Heart right ventricle (tissue), 16 donors: ENCODE data around the gene MAGI2. TPM values are rescaled to one million over a fixed set of nuclear protein-coding genes. Genes with fewer than 3 reads are reported as not detected.

Source experiments
- ATAC-seq, 8 donors: fragments of 200-7000 bp; cut with Tn5 transposase; one replicate each; pipeline ENCODE4 v1.9.1; 2020; ENCODE audit warnings: mild to moderate bottlenecking in 8 of 8, moderate library complexity in 8 of 8, moderate number of reproducible peaks in 1 of 8
- DNase-seq, 2 donors: peaks; one replicate each; pipeline ENCODE4 v3.0.0-alpha.2; 2020
- H3K27ac ChIP-seq, 10 donors: fragments of 200-600 bp; sonication (generic) in 2 of 10; one replicate each; pipeline versions ENCODE4 v1.5.0 to v1.8.0; 2020 to 2022; ENCODE audit warnings: mild to moderate bottlenecking in 3 of 10
- H3K27me3 ChIP-seq, 7 donors: fragments of 200-600 bp; one replicate each; pipeline ENCODE4 v1.8.0; 2021 to 2022; ENCODE audit warnings: mild to moderate bottlenecking in 2 of 7
- H3K36me3 ChIP-seq, 9 donors: fragments of 200-600 bp; sonication (generic) in 1 of 9; one replicate each; pipeline versions ENCODE4 v1.5.0 to v1.8.0; 2020 to 2022; ENCODE audit warnings: mild to moderate bottlenecking in 2 of 9
- H3K4me1 ChIP-seq, 9 donors: fragments of 200-600 bp; sonication (generic) in 1 of 9; one replicate each; pipeline versions ENCODE4 v1.5.0 to v1.8.0; 2020 to 2022; ENCODE audit warnings: mild to moderate bottlenecking in 4 of 9
- H3K4me3 ChIP-seq, 10 donors: fragments of 200-600 bp; sonication (generic) in 2 of 10; one replicate each; pipeline versions ENCODE4 v1.5.0 to v1.8.0; 2020 to 2022; ENCODE audit warnings: mild to moderate bottlenecking in 7 of 10, moderate library complexity in 2 of 10
- H3K9me3 ChIP-seq, 11 donors: fragments of 200-600 bp in 10 of 11; sonication (generic) in 2 of 11; one replicate each; pipeline versions ENCODE4 v1.5.0 to v1.8.0; 2013 to 2022; ENCODE audit warnings: mild to moderate bottlenecking in 2 of 11, control low read depth in 1 of 11, moderate library complexity in 1 of 11
- WGBS, 2 donors: extraction: QIAGEN DNeasy Blood & Tissue Kit; methylation state at CpG; one replicate each; pipeline ENCODE4 v1.1.7; 2013; ENCODE audit warnings: inconsistent platforms in 1 of 2; 5-methylcytosine and 5-hydroxymethylcytosine counted together
- intact Hi-C, 10 donors: fragments of 100-400 bp; cut with DNase I; formaldehyde crosslinking; loops; one replicate each; pipeline versions ENCODE4 v1.11.1 to v1.14.2; 2022
- polyA plus RNA-seq, 2 donors: library from polyadenylated mRNA; stranded (reverse); fragments of 200-250 nt; gene quantifications; one replicate each; pipeline ENCODE4 v1.2.3, GENCODE V29; 2013
- total RNA-seq, 10 donors: library from RNA; stranded (reverse); fragmentation: NEBNext Ultra II Directional in 3 of 10; extraction: Animal tissue kit (Norgen Biotek cat#: 25700) in 3 of 10; gene quantifications; one replicate each; pipeline versions ENCODE4 v1.2.1 to v1.2.4, GENCODE V29; 2021 to 2023
- TF ChIP-seq, protein P1 (sequence below), 9 donors: fragments of 200-600 bp; sonication (generic) in 2 of 9; IDR thresholded peaks; one replicate each; pipeline versions ENCODE4 v1.5.0 to v1.8.0; 2021 to 2022; ENCODE audit warnings: antibody characterized with exemption in 9 of 9, mild to moderate bottlenecking in 5 of 9, moderate library complexity in 1 of 9
- donor health status: Arrhythmogenic right ventricular cardiomyopathy.
- donor health status: ischemic (EF 13 %, LVEDD 7.1; RV severe dilation, severe dysfunction).
- donor health status: healthy with polysubstance abuse.
- donor health status: DM: no; HTN: yes; CAD: no.
- donor health status: DM: no; HTN: no; CAD: no.
- donor health status: ischemic (EF 25% LVEDD 6.9; RV normal size, moderate dysfunction).
- donor health status: ischemic (EF 25% LVEDD 5.7; RV mildly dilated, moderate dysfunction).
- donor health status: healthy.
- donor health status: DM: yes; HTN: yes; CAD: no.
- donor health status: Ischemic cardiomyopathy.
- donor health status: ischemic (EF 35%, LVEDD 5.7; RV mildly dilated, moderate dysfunction).
- donor health status: nonischemic (EF 11% LVEDD 7.7; RV severe dilation, severe dysfunction).
- donor health status: DM: yes; HTN: yes; CAD: no.
- donor health status: PGD.
- donor health status: ischemic (EF 29% LVEDD 5.4; RV normal size, mild dysfunction).
- donor health status: nonischemic (EF 23%, LVEDD 6.1; RV moderate dilation, normal function).

The MAGI2 gene
- total and polyA plus RNA-seq, 12 donors: 0.83 to 6.0 (median 4.1) TPM

DNA sequence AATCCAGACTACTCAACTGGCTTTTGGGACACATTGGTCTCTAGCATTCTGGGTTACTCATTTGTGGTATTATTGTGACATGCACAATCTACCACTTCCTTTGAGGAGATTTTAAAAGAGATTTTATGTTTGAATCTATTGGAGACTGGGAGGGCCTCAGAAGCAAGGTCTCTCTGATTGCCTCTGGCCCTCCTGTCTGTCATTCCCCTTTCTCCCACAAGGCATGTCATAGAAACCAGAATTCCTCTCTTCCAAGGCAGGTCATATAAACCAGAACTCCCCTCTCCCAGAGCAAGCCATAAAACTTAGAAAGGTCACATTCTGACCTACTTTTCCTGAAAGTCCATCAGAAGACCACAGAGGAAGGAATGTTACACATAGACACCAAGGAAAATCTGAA is 877.2 kb downstream of the MAGI2 start:
- intact Hi-C loops: no loop called here
- ATAC-seq (no peak), DNase-seq (no peak)
- no peak overlapping the region for H3K27ac ChIP-seq
- no peaks in the 10 kb centered on the region for H3K9me3 ChIP-seq
- H3K36me3 ChIP-seq: no peaks in the 10 kb centered on the region
- TF ChIP-seq, protein P1, sequence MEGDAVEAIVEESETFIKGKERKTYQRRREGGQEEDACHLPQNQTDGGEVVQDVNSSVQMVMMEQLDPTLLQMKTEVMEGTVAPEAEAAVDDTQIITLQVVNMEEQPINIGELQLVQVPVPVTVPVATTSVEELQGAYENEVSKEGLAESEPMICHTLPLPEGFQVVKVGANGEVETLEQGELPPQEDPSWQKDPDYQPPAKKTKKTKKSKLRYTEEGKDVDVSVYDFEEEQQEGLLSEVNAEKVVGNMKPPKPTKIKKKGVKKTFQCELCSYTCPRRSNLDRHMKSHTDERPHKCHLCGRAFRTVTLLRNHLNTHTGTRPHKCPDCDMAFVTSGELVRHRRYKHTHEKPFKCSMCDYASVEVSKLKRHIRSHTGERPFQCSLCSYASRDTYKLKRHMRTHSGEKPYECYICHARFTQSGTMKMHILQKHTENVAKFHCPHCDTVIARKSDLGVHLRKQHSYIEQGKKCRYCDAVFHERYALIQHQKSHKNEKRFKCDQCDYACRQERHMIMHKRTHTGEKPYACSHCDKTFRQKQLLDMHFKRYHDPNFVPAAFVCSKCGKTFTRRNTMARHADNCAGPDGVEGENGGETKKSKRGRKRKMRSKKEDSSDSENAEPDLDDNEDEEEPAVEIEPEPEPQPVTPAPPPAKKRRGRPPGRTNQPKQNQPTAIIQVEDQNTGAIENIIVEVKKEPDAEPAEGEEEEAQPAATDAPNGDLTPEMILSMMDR (IDR thresholded peaks at IDR 0.05): no peak
- H3K4me3 ChIP-seq: no peak overlapping the region
- H3K4me1 ChIP-seq: no peaks in the 10 kb centered on the region
- H3K27me3 ChIP-seq: no peaks in the 10 kb centered on the region

DNA sequence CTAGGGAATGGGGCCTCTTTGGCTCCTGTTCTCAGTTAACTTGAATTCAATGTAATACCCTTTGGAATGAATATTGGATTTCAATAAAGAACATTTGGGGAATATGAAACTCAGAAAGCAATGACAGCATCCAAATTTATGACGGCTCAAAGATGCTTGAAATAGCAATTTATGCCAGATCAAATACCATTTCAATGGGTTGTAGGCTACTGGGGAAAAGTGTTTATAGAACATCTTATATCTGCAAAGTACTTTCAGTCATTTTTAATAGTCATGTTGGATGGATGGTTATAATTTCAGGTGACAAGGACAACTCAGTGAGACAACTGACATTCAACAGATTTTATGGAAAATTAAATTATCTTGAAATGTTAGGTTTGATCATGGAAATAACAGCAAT is 882.2 kb downstream of the MAGI2 start:
- DNase-seq: no peak
- ATAC-seq: no peak
- H3K36me3 ChIP-seq: no peaks in the 10 kb centered on the region
- H3K4me1 ChIP-seq: no peaks in the 10 kb centered on the region
- TF ChIP-seq, protein P1 (IDR thresholded peaks at IDR 0.05): no peak
- no peaks in the 10 kb centered on the region for H3K9me3 ChIP-seq
- 35 to 71% methylated on average over 1 of the region's 1 CpG for WGBS, 2 donors
- H3K27me3 ChIP-seq: no peaks in the 10 kb centered on the region
- no peak overlapping the region for H3K4me3 ChIP-seq
- no peak overlapping the region for H3K27ac ChIP-seq
- intact Hi-C loops: no loop called here

DNA sequence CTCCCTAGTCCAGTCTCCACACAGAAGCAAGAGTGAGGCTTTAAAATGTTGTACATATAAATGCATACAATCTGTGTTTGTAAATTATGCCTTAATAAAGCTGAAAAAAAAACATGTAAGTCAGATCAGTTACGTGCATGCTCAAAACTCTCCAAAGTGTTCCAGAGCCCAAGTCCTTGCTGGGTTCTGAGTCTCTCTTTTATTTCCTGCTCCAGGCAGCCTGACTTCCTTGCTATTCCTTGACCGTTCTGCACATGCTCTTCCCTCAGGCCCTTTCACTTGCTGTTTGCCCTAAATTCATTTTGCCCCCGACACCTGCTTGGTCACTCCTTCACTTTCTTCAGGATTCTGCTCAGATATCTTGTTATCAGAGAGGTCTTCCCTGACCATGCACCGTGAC is 884.8 kb downstream of the MAGI2 start:
- TF ChIP-seq, protein P1 (IDR thresholded peaks at IDR 0.05): no peak
- ATAC-seq (no peak), DNase-seq (no peak)
- WGBS, 2 donors: 87 to 88% methylated on average over 4 of the region's 4 CpGs
- Histone ChIP-seq H3K4me1 (no peaks in the 10 kb centered on the region), H3K4me3 (no peak overlapping the region), H3K36me3 (no peaks in the 10 kb centered on the region), H3K9me3 (no peaks in the 10 kb centered on the region), H3K27ac (no peak overlapping the region), H3K27me3 (no peaks in the 10 kb centered on the region)
- intact Hi-C loops: no loop called here

DNA sequence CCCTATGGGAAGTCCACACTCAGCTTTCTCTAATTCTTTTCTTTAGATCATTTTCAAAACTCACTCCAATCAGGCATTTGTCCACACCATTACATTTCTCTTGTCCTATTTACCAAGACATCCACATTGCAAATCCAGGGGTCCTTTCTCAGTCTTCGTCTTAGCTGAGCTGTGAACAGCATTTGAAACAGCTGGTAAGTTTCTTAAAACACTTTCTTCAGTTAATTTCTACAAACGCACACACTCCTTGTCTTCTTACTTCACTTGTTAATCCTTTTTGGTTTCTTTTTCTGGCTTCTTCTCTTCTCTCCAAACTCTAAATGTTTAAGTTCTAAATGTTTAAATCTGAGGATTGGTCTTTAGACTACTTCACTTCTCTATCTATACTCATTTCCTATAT is 885.6 kb downstream of the MAGI2 start:
- TF ChIP-seq, protein P1 (IDR thresholded peaks at IDR 0.05): no peak
- Histone ChIP-seq H3K4me1 (no peaks in the 10 kb centered on the region), H3K9me3 (no peaks in the 10 kb centered on the region), H3K4me3 (no peak overlapping the region), H3K27ac (no peak overlapping the region), H3K36me3 (no peaks in the 10 kb centered on the region), H3K27me3 (no peaks in the 10 kb centered on the region)
- WGBS, 2 donors: 63 to 64% methylated on average over 2 of the region's 2 CpGs
- intact Hi-C loops: no loop called here
- ATAC-seq (no peak), DNase-seq (no peak)

DNA sequence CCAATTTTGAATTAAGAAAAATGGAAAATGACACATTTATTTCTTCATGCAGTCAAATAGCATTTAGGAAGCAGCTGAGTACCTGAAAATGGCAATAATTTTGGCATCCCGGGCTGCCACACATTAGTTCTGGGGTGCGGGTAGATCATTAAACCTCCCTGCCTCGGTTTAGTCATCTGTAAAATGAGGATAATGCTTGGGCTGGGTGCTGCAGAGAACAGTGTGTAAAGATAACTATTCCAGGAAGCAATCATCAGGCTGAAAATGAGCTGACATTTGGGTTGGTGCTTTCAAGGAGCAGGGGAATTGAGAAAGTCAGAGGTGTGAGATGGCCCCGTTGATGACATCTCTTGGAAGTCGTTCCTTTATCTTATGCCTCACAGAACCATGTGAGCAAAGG is 887.7 kb downstream of the MAGI2 start:
- Histone ChIP-seq H3K4me3 (no peak overlapping the region), H3K36me3 (no peaks in the 10 kb centered on the region), H3K4me1 (no peaks in the 10 kb centered on the region), H3K27ac (no peak overlapping the region), H3K9me3 (no peaks in the 10 kb centered on the region), H3K27me3 (no peaks in the 10 kb centered on the region)
- WGBS, 2 donors: 64 to 71% methylated on average over 5 of the region's 5 CpGs
- intact Hi-C loops: no loop called here
- no peak for ATAC-seq
- TF ChIP-seq, protein P1 (IDR thresholded peaks at IDR 0.05): no peak
- DNase-seq: no peak
